WI38 (cell line): ENCODE results near the gene FGD4.
"Not testable (repeated sequence)": the region's sequence is repeated elsewhere in the genome, so short reads cannot be mapped to it uniquely, and the experiment has no call there.

Experiments
- H3K4me3 ChIP-seq: 2 replicates; pipeline ENCODE4 v1.5.1; 2011; ENCODE audit warnings: low read depth, mild to moderate bottlenecking, control low read depth, low read length
- TF ChIP-seq, protein P1 (sequence below): IDR thresholded peaks from 2 replicates; pipeline ENCODE4 v1.5.1; 2012; ENCODE audit warnings: low read depth, mild to moderate bottlenecking, control low read depth, low read length

Gene FGD4

DNA sequence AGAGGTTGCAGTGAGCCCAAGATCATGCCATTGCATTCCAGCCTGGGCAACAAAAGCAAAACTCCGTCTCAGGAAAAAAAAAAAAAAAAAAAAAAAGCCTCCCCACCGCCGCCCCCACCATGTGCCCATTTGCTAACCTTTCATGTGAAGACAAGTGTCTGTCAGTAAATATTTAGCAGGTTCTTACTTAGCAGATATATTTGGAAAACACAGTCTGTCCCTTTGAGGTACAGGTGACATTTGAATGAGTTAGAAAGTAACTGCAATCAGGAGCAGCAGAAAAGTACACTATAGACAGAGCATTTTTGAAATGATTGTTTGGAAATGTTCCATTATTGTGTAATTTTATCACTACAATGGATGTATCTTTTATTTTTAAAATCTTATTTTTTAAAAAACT is 119.7 kb downstream of the FGD4 start:
- TF ChIP-seq, protein P1, sequence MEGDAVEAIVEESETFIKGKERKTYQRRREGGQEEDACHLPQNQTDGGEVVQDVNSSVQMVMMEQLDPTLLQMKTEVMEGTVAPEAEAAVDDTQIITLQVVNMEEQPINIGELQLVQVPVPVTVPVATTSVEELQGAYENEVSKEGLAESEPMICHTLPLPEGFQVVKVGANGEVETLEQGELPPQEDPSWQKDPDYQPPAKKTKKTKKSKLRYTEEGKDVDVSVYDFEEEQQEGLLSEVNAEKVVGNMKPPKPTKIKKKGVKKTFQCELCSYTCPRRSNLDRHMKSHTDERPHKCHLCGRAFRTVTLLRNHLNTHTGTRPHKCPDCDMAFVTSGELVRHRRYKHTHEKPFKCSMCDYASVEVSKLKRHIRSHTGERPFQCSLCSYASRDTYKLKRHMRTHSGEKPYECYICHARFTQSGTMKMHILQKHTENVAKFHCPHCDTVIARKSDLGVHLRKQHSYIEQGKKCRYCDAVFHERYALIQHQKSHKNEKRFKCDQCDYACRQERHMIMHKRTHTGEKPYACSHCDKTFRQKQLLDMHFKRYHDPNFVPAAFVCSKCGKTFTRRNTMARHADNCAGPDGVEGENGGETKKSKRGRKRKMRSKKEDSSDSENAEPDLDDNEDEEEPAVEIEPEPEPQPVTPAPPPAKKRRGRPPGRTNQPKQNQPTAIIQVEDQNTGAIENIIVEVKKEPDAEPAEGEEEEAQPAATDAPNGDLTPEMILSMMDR, result no peak
- H3K4me3 ChIP-seq, result no peak overlapping the region

DNA sequence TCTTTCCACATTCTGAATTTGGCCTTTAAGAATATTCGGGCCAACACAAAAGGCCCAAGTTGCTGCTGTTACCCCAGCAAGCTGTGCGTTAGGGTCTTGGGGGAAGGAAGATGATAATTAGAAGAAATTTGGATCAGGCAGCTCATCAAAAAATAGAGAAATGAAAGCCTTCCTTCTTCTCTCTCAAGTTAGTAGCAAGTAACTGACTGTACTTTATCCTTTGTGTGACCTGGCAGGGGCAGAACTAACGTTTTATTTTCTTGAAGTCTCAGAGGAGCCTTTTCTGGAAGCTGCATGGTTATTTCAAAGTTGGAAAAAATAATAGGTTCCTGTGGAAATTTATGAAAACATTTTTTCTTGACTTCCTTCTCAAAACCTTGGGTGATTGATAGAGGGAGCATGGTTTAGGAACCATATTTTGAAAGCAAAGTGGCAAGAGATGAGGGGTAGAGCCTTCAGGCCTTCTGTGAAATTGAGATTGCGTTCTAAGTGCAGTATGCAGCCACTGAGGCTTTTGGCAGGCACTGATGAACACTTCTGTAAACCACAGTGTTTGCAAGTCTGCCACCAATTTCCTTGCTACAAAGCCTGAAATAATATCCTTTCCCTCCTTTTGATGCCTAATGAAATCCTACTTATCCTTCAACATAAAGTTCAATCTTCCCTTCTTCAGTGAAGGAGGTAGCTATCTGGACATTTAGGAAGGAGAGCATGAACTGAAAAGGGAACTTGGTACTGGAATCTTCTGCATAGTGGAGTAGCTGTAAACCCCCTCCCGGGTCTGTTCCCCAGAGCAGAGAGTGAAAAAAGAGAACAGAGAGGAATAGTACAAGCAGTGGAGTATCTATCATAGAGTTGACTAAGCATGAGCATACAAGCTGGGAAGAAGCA is 123.2 kb downstream of the FGD4 start:
- no peak overlapping the region for H3K4me3 ChIP-seq
- TF ChIP-seq, protein P1, result no peak

DNA sequence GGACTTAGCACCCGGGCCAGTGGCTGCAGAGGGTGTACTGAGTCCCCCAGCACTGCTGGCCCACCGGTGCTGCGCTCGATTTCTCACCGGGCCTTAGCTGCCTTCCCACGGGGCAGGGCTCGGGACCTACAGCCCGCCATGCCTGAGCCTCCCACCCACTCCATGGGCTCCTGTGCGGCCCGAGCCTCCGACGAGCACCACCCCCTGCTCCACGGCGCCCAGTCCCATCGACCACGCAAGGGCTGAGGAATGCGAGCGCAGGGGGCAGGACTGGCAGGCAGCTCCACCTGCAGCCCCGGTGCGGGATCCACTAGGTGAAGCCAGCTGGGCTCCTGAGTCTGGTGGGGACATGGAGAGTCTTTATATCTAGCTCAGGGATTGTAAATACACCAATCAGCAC is 126.4 kb downstream of the FGD4 start:
- H3K4me3 ChIP-seq, result not testable (repeated sequence)

DNA sequence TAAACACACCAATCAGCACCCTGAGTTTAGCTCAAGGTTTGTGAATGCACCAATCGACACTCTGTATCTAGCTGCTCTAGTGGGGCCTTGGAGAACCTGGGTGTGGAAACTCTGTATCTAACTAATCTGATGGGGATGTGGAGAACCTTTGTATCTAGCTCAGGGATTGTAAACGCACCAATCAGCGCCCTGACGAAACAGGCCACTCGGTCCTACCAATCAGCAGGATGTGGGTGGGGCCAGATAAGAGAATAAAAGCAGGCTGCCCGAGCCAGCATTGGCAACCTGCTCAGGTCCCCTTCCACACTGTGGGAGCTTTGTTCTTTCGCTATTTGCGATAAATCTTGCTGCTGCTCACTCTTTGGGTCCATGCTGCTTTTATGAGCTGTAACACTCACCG is 127.0 kb downstream of the FGD4 start:
- not testable (repeated sequence) for H3K4me3 ChIP-seq

DNA sequence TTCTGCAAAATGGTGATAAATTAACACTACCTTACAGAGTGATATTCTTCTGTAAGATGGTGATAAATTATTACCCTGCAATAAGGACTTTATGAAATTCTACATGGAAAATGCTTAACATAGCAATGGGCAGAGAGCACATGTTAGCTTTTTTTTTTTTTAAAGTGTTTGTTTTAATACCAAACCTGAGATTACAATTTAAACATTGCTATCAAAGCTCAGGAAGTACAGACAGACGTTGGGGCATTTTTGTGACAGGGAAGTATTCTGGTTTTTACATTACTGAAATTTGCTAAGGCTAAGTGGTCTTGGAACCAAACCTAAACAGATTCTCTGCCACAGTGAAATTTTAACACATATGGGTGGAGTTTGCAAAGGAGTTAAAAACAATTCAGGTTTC is 133.1 kb downstream of the FGD4 start:
- H3K4me3 ChIP-seq, result no peak overlapping the region
- TF ChIP-seq, protein P1, result no peak

DNA sequence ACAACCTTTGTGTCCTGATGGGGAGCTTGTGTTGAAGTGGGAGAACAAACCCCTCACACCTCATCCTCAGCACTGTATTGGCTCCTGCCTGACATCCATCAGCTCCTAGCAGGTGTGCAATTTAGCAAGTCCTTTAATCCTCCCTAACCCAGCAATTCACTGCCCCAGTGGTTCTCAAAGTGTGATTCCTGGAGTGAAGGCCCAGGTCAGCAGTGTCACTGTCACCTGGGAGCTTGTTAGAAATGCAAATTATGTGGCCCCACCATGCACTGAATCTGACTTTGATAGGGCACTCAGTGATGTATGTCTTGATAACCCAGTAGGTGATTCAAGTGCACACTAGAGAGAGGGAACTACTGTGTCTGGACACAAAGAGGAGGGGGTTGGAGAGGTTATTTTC is 133.6 kb downstream of the FGD4 start:
- H3K4me3 ChIP-seq, result no peak overlapping the region
- TF ChIP-seq, protein P1, result no peak

DNA sequence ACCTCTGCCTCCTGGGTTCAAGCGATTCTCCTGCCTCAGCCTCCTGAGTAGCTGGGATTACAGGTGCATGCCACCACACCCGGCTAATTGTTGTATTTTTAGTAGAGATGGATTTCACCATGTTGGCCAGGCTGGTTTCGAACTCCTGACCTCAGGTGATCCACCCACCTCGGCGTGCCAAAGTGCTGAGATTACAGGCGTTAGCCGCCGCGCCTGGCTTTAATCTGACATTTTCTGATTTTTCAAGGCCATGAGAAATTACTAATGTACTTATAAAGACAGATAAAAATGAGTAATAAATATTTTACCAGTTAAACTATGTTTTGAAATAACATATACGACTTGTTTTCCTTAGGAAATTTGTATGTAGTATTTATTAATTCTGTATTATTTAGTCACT is 134.1 kb downstream of the FGD4 start:
- H3K4me3 ChIP-seq, result not testable (repeated sequence)

DNA sequence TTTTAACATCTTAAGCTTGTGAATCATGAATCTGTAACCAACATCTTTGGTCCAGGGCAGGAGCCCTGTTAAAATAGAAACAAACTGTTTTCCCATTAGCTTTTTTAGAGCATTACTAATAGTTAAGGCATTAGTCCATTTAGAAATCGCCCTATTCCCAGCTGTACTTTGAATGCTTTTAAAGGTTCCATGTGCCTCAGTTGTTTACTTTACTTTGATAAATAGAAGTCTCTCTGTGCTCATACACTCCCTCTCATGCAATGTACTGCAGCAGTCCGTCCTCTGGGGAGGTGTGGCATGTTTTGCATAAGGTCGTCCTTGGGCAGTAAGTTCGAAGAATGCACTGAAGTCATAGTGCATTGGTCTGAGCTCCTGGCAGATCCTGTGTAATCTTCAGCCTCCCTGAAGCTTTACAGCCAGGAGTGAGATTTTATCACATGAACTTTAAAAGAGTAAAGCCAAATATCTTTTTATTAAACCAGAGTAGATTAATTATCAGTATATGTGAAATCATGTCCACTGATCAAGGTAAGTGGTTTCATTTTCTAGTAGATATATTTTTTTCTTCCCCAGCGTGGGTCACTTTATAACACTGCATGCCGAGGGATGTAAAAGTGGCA is 134.7 kb downstream of the FGD4 start:
- TF ChIP-seq, protein P1, result no peak
- H3K4me3 ChIP-seq, result peak overlapping the region; percentile 63

DNA sequence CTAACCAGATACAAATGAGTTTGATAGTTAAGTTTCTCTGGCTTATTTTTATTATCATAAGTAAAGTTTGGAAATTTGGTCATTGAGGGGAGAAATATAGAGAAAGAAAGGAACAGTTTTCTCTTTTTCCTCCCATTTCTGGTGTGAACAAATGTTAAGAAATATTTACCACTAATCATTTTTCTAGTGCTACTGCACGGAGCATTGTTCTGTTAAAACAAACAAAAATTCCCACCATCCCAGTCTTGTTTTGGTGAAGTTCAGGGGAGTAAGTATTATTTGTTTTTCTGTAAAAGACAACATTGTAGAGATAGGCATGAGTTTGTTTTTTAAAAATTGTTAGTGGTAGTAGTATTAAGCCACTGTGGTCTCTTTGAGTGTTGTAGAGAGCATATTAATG is 135.3 kb downstream of the FGD4 start:
- H3K4me3 ChIP-seq, result peak overlapping the region; percentile 63
- TF ChIP-seq, protein P1, result no peak
